Neuron (in vitro differentiated cells): ENCODE data around the gene B3GALT4.

ENCODE experiments used
- H2AFZ ChIP-seq: one replicate; pipeline ENCODE4 v1.6.1; 2013; ENCODE audit warnings: low read depth, mild to moderate bottlenecking, inconsistent platforms, low read length, moderate library complexity
- H3K27me3 ChIP-seq: one replicate; pipeline ENCODE4 v1.6.1; 2013; ENCODE audit warnings: low read length; ENCODE audit not compliant: insufficient read depth
- H3K36me3 ChIP-seq: one replicate; pipeline ENCODE4 v1.6.1; 2013; ENCODE audit warnings: low read length; ENCODE audit not compliant: insufficient read depth
- H3K4me1 ChIP-seq: one replicate; pipeline ENCODE4 v1.6.1; 2013; ENCODE audit warnings: low read length; ENCODE audit not compliant: insufficient read depth
- H3K4me3 ChIP-seq: 2 replicates; pipeline ENCODE4 v1.5.1; 2013; ENCODE audit warnings: mild to moderate bottlenecking, low read length, moderate library complexity
- H3K9me3 ChIP-seq: one replicate; pipeline ENCODE4 v1.6.1; 2013; ENCODE audit warnings: low read length

The B3GALT4 gene

GRCh38 chr6:33276864-33277662 is at the start of gene B3GALT4:
TSS of gene B3GALT4 (plus strand) at chr6:33277123. CDS start at chr6:33277420, 297 bp downstream.
- no peaks in the 10 kb centered on the region for H3K9me3 ChIP-seq
- H3K36me3 ChIP-seq, result peaks cover 46% of the 10 kb centered on the region
- no peak within 1 kb of the TSS for H2AFZ ChIP-seq
- peak within 1 kb of the TSS; percentile 40 for H3K4me3 ChIP-seq
- peaks cover 44% of the 10 kb centered on the region for H3K4me1 ChIP-seq
- H3K27me3 ChIP-seq, result no peaks in the 10 kb centered on the region

GRCh38 chr6:33235221-33235634 is 41.7 kb upstream of the B3GALT4 start:
- Histone ChIP-seq H3K9me3 (no peaks in the 10 kb centered on the region), H2AFZ (no peak overlapping the region), H3K27me3 (peaks cover 5% of the 10 kb centered on the region), H3K36me3 (no peaks in the 10 kb centered on the region), H3K4me3 (no peak overlapping the region), H3K4me1 (no peaks in the 10 kb centered on the region)

- no peaks in the 10 kb centered on the region for H3K36me3 ChIP-seq
- H3K4me3 ChIP-seq, result no peak overlapping the region
- H3K4me1 ChIP-seq, result no peaks in the 10 kb centered on the region
- H2AFZ ChIP-seq, result no peak overlapping the region
- H3K9me3 ChIP-seq, result no peaks in the 10 kb centered on the region
- peaks cover 5% of the 10 kb centered on the region for H3K27me3 ChIP-seq
These were observed 40.6 kb upstream of the B3GALT4 start for GRCh38 chr6:33236328-33236727.

- H3K9me3 ChIP-seq, result no peaks in the 10 kb centered on the region
- no peak overlapping the region for H3K4me3 ChIP-seq
- H3K36me3 ChIP-seq, result no peaks in the 10 kb centered on the region
- H3K27me3 ChIP-seq, result peaks cover 5% of the 10 kb centered on the region
- no peak overlapping the region for H2AFZ ChIP-seq
- no peaks in the 10 kb centered on the region for H3K4me1 ChIP-seq
These were observed 40.1 kb upstream of the B3GALT4 start for GRCh38 chr6:33236852-33237251.

GRCh38 chr6:33237741-33238140 is 39.2 kb upstream of the B3GALT4 start:
- Histone ChIP-seq H2AFZ (no peak overlapping the region), H3K9me3 (no peaks in the 10 kb centered on the region), H3K36me3 (no peaks in the 10 kb centered on the region), H3K27me3 (peaks cover 5% of the 10 kb centered on the region), H3K4me1 (no peaks in the 10 kb centered on the region), H3K4me3 (no peak overlapping the region)

GRCh38 chr6:33241968-33242367 is 35.0 kb upstream of the B3GALT4 start:
- Histone ChIP-seq H3K27me3 (no peaks in the 10 kb centered on the region), H3K4me3 (no peak overlapping the region)

GRCh38 chr6:33243476-33243875 is 33.4 kb upstream of the B3GALT4 start:
- H2AFZ ChIP-seq, result no peak overlapping the region
- no peaks in the 10 kb centered on the region for H3K9me3 ChIP-seq
- H3K4me1 ChIP-seq, result peaks cover 8% of the 10 kb centered on the region
- H3K36me3 ChIP-seq, result no peaks in the 10 kb centered on the region
- H3K4me3 ChIP-seq, result no peak overlapping the region
- no peaks in the 10 kb centered on the region for H3K27me3 ChIP-seq

More at GRCh38 chr6:33241968-33242367, 35.0 kb upstream of the B3GALT4 start:
- Histone ChIP-seq H3K36me3 (no peaks in the 10 kb centered on the region), H2AFZ (no peak overlapping the region), H3K9me3 (no peaks in the 10 kb centered on the region), H3K4me1 (no peaks in the 10 kb centered on the region)

GRCh38 chr6:33247977-33248642 is 28.8 kb upstream of the B3GALT4 start:
- Histone ChIP-seq H2AFZ (peak overlapping the region; percentile 94), H3K4me3 (peak overlapping the region; percentile 74), H3K36me3 (peaks cover 13% of the 10 kb centered on the region), H3K9me3 (no peaks in the 10 kb centered on the region), H3K27me3 (no peaks in the 10 kb centered on the region), H3K4me1 (peaks cover 23% of the 10 kb centered on the region)

- peak overlapping the region; percentile 74 for H3K4me3 ChIP-seq
- H3K4me1 ChIP-seq, result peaks cover 23% of the 10 kb centered on the region
- H2AFZ ChIP-seq, result peak overlapping the region; percentile 94
- no peaks in the 10 kb centered on the region for H3K27me3 ChIP-seq
- peaks cover 13% of the 10 kb centered on the region for H3K36me3 ChIP-seq
- H3K9me3 ChIP-seq, result no peaks in the 10 kb centered on the region
These were observed 28.3 kb upstream of the B3GALT4 start for GRCh38 chr6:33248643-33248931.

- no peaks in the 10 kb centered on the region for H3K9me3 ChIP-seq
- no peaks in the 10 kb centered on the region for H3K27me3 ChIP-seq
- peak overlapping the region; percentile 94 for H2AFZ ChIP-seq
- H3K4me3 ChIP-seq, result peak overlapping the region; percentile 74
- H3K36me3 ChIP-seq, result peaks cover 13% of the 10 kb centered on the region
- H3K4me1 ChIP-seq, result peaks cover 23% of the 10 kb centered on the region
These were observed 27.8 kb upstream of the B3GALT4 start for GRCh38 chr6:33248932-33249731.

GRCh38 chr6:33249732-33250630 is 26.9 kb upstream of the B3GALT4 start:
- Histone ChIP-seq H3K36me3 (peaks cover 13% of the 10 kb centered on the region), H3K9me3 (no peaks in the 10 kb centered on the region), H2AFZ (no peak overlapping the region), H3K4me3 (peak overlapping the region; percentile 74), H3K4me1 (peaks cover 23% of the 10 kb centered on the region), H3K27me3 (no peaks in the 10 kb centered on the region)

- peaks cover 16% of the 10 kb centered on the region for H3K36me3 ChIP-seq
- no peak overlapping the region for H2AFZ ChIP-seq
- H3K4me3 ChIP-seq, result no peak overlapping the region
- no peaks in the 10 kb centered on the region for H3K27me3 ChIP-seq
- peaks cover 23% of the 10 kb centered on the region for H3K4me1 ChIP-seq
- H3K9me3 ChIP-seq, result no peaks in the 10 kb centered on the region
These were observed 26.2 kb upstream of the B3GALT4 start for GRCh38 chr6:33250731-33251130.
